Activated CD4-positive, alpha-beta T cell treated with anti-CD3 and anti-CD28 coated beads, Interleukin-2, amount 10 ng/mL, durations not matched to agents 24 days and 14 days (primary cell): ENCODE measurements around the gene PC. TPM values are rescaled to one million over a fixed set of nuclear protein-coding genes. Genes with fewer than 3 reads are reported as not detected.
A peak's percentile ranks its signal among the peaks of the same experiment; 100 is the strongest.

Experiments used
- DNase-seq: peaks from one replicate; pipeline ENCODE4 v3.0.0; 2022
- H3K27ac Mint-ChIP-seq: one replicate; pipeline ENCODE4 v1.8.0; 2022; ENCODE audit warnings: mild to moderate bottlenecking, mixed read lengths
- H3K27me3 Mint-ChIP-seq: one replicate; pipeline ENCODE4 v1.8.0; 2022; ENCODE audit warnings: mixed read lengths
- H3K36me3 Mint-ChIP-seq: one replicate; pipeline ENCODE4 v1.8.0; 2022; ENCODE audit warnings: low read depth, mild to moderate bottlenecking, mixed read lengths
- H3K4me1 Mint-ChIP-seq: one replicate; pipeline ENCODE4 v1.8.0; 2021; ENCODE audit warnings: mixed read lengths
- H3K4me3 Mint-ChIP-seq: one replicate; pipeline ENCODE4 v1.8.0; 2022; ENCODE audit warnings: mild to moderate bottlenecking, moderate library complexity, mixed read lengths
- H3K9me3 Mint-ChIP-seq: one replicate; pipeline ENCODE4 v1.8.0; 2021; ENCODE audit warnings: mixed read lengths
- intact Hi-C: fragments of 100-400 bp; cut with micrococcal nuclease; formaldehyde crosslinking; loops from one replicate; pipeline ENCODE4 v1.15.1; 2023
- total RNA-seq: library from RNA; stranded (reverse); gene quantifications from 2 replicates; pipeline ENCODE4 v1.2.3, GENCODE V29; 2022

The PC gene
- total RNA-seq, 1 donor from 2014 or later: 13.1 TPM

DNA sequence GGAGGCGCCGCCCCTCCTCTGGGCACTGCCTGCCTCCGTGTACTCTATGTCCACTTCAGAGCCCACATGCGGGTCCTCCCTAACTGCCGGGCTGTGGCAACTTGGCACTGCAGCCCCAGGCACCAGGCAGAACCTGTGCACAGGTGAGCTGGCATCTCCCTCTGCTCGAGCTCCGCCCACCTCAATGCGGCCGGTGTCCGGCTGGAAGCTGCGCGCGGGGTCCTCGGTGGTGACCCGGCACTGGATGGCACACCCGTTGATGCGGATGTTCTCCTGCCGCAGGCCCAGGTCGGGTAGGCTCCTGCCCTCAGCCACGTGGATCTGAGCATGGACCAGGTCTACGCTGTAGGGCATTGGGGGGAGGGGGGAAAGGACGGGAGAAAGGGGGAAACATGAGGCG lies 92.2 kb downstream of the PC start:
- peaks cover 6% of the 10 kb centered on the region for H3K4me1 Mint-ChIP-seq
- H3K27ac Mint-ChIP-seq: no peak overlapping the region
- intact Hi-C loops: loop anchor here (10.0 kb wide), 1 partner anchor 1061 kb away; no protein-coding TSS in a partner anchor
- no peaks in the 10 kb centered on the region for H3K27me3 Mint-ChIP-seq
- H3K4me3 Mint-ChIP-seq: no peak overlapping the region
- no peak for DNase-seq
- H3K36me3 Mint-ChIP-seq: no peaks in the 10 kb centered on the region
- no peaks in the 10 kb centered on the region for H3K9me3 Mint-ChIP-seq

DNA sequence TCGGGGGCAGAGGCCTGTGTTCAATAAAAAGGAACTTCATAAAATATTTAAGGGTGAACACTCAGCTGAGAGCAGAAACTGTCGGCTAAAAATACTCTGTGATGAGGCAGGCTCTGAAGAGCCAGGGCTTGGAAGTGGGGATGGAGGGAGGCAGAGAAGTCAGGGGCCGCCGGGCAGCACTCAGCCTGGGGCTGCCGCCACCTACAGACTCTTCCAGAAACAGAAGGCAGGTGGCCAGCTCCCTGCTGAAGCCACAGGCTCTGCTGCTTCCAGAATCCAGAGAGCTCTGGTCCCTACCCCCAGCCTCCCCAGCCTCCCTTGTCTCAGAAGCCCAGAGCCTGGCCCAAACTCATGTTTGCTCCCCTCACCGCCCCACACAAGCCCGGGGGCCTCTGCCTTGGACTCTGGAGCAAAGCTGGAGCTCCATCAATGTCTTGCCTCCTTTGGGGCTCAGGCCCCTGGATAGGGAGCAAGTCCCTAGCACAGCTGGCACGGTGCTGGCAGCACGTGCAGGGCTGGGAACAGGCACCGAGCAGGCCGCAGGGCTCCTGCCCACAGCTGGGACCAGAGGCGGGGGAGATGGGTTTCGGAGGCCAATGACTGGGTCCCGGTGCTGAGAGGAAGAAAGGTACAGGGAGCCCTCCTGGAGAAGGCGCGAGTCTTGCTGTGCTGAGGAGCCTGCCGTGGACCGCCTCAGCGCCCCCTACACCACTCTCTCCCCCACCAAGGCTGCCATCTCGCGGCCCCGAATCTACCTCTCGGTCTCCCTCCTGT lies 93.1 kb downstream of the PC start:
- no peaks in the 10 kb centered on the region for H3K36me3 Mint-ChIP-seq
- H3K27me3 Mint-ChIP-seq: no peaks in the 10 kb centered on the region
- intact Hi-C loops: loop anchor here (10.0 kb wide), 1 partner anchor 1060 kb away; no protein-coding TSS in a partner anchor
- DNase-seq: no peak
- H3K4me1 Mint-ChIP-seq: peaks cover 6% of the 10 kb centered on the region
- no peaks in the 10 kb centered on the region for H3K9me3 Mint-ChIP-seq
- H3K27ac Mint-ChIP-seq: no peak overlapping the region
- H3K4me3 Mint-ChIP-seq: no peak overlapping the region

- peaks cover 6% of the 10 kb centered on the region for H3K4me1 Mint-ChIP-seq
Measured at GRCh38 chr11:66864172-66864901, 93.8 kb downstream of the PC start.

DNA sequence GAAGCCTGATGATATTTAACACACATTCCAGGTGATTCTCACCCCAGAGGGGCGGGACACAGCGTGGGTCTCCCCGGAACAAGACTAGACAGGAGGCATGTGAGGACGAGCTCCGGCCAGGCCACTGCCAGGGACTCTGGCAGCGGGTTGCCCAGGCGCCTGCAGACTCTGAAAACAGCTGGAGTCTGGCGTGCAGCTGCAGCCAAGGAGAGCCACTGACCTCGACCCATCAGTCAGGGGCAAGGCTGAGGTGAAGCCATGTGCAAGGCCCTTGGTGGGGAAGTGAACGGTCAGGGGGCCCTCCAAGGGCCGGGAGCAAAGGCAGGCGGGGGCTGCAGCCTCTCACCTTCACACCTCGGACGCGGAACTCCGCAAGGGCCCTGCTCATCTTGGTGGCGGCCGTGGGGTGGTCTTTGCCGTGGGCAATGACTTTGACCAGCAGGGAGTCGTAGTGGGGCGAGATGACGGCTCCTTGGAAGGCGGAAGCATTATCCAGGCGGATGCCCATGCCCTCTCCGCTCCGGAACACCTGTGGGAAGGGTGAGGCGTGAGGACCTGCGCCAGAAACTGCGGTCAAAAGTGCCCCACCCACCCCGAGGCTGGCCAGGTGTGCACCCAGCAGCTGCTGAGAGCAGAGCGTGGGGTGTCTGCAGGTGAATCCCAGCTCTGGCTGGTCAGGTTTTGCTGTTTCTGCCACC lies 94.6 kb downstream of the PC start:
- H3K27ac Mint-ChIP-seq: no peak overlapping the region
- no peak for DNase-seq
- H3K27me3 Mint-ChIP-seq: no peaks in the 10 kb centered on the region
- H3K4me3 Mint-ChIP-seq: no peak overlapping the region
- H3K4me1 Mint-ChIP-seq: peaks cover 3% of the 10 kb centered on the region
- H3K36me3 Mint-ChIP-seq: no peaks in the 10 kb centered on the region
- intact Hi-C loops: loop anchor here (10.0 kb wide), 1 partner anchor 1059 kb away; no protein-coding TSS in a partner anchor
- no peaks in the 10 kb centered on the region for H3K9me3 Mint-ChIP-seq

More at GRCh38 chr11:66864172-66864901, 93.8 kb downstream of the PC start:
- DNase-seq: no peak
- Mint-ChIP-seq H3K4me3 (no peak overlapping the region), H3K27me3 (no peaks in the 10 kb centered on the region), H3K36me3 (no peaks in the 10 kb centered on the region), H3K27ac (no peak overlapping the region), H3K9me3 (no peaks in the 10 kb centered on the region)
- intact Hi-C loops: loop anchor here (10.0 kb wide), 1 partner anchor 1060 kb away; no protein-coding TSS in a partner anchor

- Mint-ChIP-seq H3K9me3 (no peaks in the 10 kb centered on the region), H3K4me1 (no peaks in the 10 kb centered on the region), H3K4me3 (no peak overlapping the region), H3K27ac (no peak overlapping the region), H3K36me3 (peaks cover 2% of the 10 kb centered on the region), H3K27me3 (no peaks in the 10 kb centered on the region)
- intact Hi-C loops: loop anchor here (10.0 kb wide), 1 partner anchor 1058 kb away; no protein-coding TSS in a partner anchor
- no peak for DNase-seq
Measured at GRCh38 chr11:66862559-66863037, 95.6 kb downstream of the PC start.

- no peak for DNase-seq
- Mint-ChIP-seq H3K36me3 (peaks cover 2% of the 10 kb centered on the region), H3K27ac (no peak overlapping the region), H3K4me3 (no peak overlapping the region), H3K4me1 (no peaks in the 10 kb centered on the region), H3K27me3 (no peaks in the 10 kb centered on the region), H3K9me3 (no peaks in the 10 kb centered on the region)
- intact Hi-C loops: loop anchor here (10.0 kb wide), 1 partner anchor 1057 kb away; no protein-coding TSS in a partner anchor
Measured at GRCh38 chr11:66861774-66862558, 96.2 kb downstream of the PC start.

DNA sequence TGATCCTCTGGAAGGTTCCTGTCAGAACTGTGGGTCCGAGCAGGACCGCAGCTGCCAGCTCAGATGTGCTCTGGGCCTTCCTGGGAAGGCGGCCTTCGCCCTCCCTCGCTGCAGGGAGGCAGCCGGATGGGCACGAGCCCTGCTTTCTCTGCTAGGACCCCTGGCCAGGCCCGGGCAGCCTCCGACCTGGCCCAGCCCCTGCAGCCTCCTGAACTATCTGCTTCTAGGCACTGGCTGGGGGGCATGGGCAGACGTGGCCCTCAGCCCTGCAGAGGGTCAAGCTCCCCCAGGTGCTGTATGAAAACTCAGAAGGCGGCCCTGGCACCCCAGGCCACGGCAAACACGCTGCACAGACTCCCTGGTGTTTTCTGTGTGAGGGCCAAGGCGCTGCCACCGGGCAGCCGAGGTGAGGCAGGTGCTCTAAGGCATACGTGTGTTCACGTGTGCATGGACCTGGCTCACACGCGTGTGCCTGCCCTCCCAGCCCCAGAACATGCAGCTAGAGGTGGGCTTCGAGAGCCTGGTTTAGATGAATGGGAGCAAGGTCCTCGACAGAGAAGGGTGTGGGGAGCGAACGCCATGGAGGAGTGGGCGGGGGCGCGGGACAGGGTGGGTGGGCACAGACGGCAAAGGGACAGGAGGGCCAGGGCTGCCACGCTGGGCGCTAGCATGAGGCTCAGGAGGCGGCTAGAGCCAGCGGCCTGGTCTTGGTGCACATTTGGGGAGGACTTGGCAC lies 97.0 kb downstream of the PC start:
- Mint-ChIP-seq H3K4me3 (no peak overlapping the region), H3K27me3 (no peaks in the 10 kb centered on the region), H3K27ac (no peak overlapping the region), H3K36me3 (peaks cover 4% of the 10 kb centered on the region), H3K4me1 (no peaks in the 10 kb centered on the region), H3K9me3 (no peaks in the 10 kb centered on the region)
- intact Hi-C loops: loop anchor here (10.0 kb wide), 1 partner anchor 1056 kb away; no protein-coding TSS in a partner anchor
- no peak for DNase-seq

- intact Hi-C loops: loop anchor here (10.0 kb wide), 1 partner anchor 1056 kb away; no protein-coding TSS in a partner anchor
- H3K27me3 Mint-ChIP-seq: no peaks in the 10 kb centered on the region
- H3K4me3 Mint-ChIP-seq: no peak overlapping the region
- H3K27ac Mint-ChIP-seq: no peak overlapping the region
- H3K36me3 Mint-ChIP-seq: peaks cover 4% of the 10 kb centered on the region
- no peaks in the 10 kb centered on the region for H3K9me3 Mint-ChIP-seq
- peak; percentile 56 for DNase-seq
- peaks cover 3% of the 10 kb centered on the region for H3K4me1 Mint-ChIP-seq
Measured at GRCh38 chr11:66860449-66860831, 97.7 kb downstream of the PC start.

GRCh38 chr11:66859686-66860448 lies 98.3 kb downstream of the PC start:
- Mint-ChIP-seq H3K27me3 (no peaks in the 10 kb centered on the region), H3K4me3 (no peak overlapping the region), H3K27ac (no peak overlapping the region), H3K36me3 (peaks cover 4% of the 10 kb centered on the region), H3K4me1 (peaks cover 3% of the 10 kb centered on the region), H3K9me3 (no peaks in the 10 kb centered on the region)
- no peak for DNase-seq
- intact Hi-C loops: loop anchor here (10.0 kb wide), 1 partner anchor 1055 kb away; no protein-coding TSS in a partner anchor

DNA sequence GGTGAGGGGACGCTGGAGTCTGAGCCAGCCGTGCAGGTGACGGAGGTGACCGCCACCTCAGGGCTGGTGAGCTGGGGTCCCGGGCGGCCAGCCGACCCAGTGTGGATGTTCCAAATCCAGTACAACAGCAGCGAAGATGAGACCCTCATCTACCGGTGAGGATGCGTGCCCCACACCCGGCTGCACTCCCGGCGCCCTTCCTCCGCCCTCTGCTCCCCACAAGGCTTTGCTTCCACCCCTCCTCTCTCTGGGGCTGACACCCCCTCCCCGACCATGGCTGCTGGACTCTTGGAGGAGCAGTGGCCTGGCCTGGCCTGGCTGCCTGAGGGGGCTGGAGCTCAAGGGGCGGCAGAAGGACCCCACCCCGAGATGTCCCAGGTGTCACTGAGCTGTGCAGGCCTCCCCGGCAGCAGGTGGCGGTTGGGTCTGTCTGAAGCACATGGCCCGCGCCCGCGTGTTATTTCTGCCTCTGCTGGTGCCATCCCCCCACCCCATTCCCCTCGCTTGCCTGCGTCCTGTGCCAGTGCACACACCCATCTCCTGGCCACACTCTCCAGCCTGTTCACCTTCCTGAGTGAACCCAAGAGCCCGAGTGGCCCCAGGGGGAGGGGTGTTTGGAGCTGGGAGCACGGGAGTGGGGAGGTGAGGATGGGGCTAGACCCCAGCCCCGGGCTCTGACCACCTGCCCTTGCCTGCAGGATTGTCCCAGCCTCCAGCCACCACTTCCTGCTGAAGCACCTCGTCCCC lies 99.1 kb downstream of the PC start:
- Mint-ChIP-seq H3K9me3 (no peaks in the 10 kb centered on the region), H3K36me3 (peaks cover 4% of the 10 kb centered on the region), H3K27me3 (no peaks in the 10 kb centered on the region), H3K27ac (no peak overlapping the region), H3K4me3 (peak overlapping the region; percentile 55), H3K4me1 (peaks cover 4% of the 10 kb centered on the region)
- intact Hi-C loops: no loop called here
- DNase-seq: peak; percentile 56

GRCh38 chr11:66858186-66858938 lies 99.8 kb downstream of the PC start:
- Mint-ChIP-seq H3K27me3 (no peaks in the 10 kb centered on the region), H3K27ac (peak overlapping the region; percentile 48), H3K9me3 (no peaks in the 10 kb centered on the region), H3K4me3 (peak overlapping the region; percentile 86), H3K4me1 (peaks cover 8% of the 10 kb centered on the region), H3K36me3 (peaks cover 4% of the 10 kb centered on the region)
- intact Hi-C loops: no loop called here
- no peak for DNase-seq
